Hypothalamus (tissue), 51 donors: ENCODE results near the gene CFAP44.
"Not testable (repeated sequence)": the region's sequence is repeated elsewhere in the genome, so short reads cannot be mapped to it uniquely, and the experiment has no call there.

Experiments
- DNase-seq, 51 donors: peaks; one replicate each; lab custom pipeline; 2025; lab: John Stamatoyannopoulos, UW

Gene CFAP44

GRCh38 chr3:113441051-113441770 lies at the start of gene CFAP44:
Gene CFAP44 (minus strand): TSS chr3:113441493. CDS start chr3:113433664, 7,829 bp downstream.
- DNase-seq: peak; percentile 2 to 83 (median 61)

- no peak for DNase-seq
Observed at GRCh38 chr3:113485161-113485609, 43.9 kb upstream of the CFAP44 start.

- no peak for DNase-seq
Observed at GRCh38 chr3:113468539-113468938, 27.2 kb upstream of the CFAP44 start.

GRCh38 chr3:113461488-113461887 lies 20.2 kb upstream of the CFAP44 start:
- DNase-seq: no peak

GRCh38 chr3:113458554-113458953 lies 17.3 kb upstream of the CFAP44 start:
- DNase-seq: not testable (repeated sequence)

- DNase-seq: no peak
Observed at GRCh38 chr3:113455446-113455845, 14.2 kb upstream of the CFAP44 start.

- DNase-seq: no peak
Observed at GRCh38 chr3:113454630-113455029, 13.3 kb upstream of the CFAP44 start.

- DNase-seq: no peak
Observed at GRCh38 chr3:113454057-113454456, 12.8 kb upstream of the CFAP44 start.

- DNase-seq: no peak
Observed at GRCh38 chr3:113450911-113451310, 9.6 kb upstream of the CFAP44 start.

- no peak for DNase-seq
Observed at GRCh38 chr3:113439606-113440005, 1.7 kb downstream of the CFAP44 start.

- no peak for DNase-seq
Observed at GRCh38 chr3:113438224-113438623, 3.1 kb downstream of the CFAP44 start.

- DNase-seq: no peak
Observed at GRCh38 chr3:113437411-113437810, 3.9 kb downstream of the CFAP44 start.

- peak in 3 of 51 donors; percentile 0 to 10 (median 3) for DNase-seq
Observed at GRCh38 chr3:113436809-113437208, 4.5 kb downstream of the CFAP44 start.

GRCh38 chr3:113431811-113432210 lies 9.5 kb downstream of the CFAP44 start:
- DNase-seq: no peak

GRCh38 chr3:113428581-113428980 lies 12.7 kb downstream of the CFAP44 start:
- DNase-seq: no peak

GRCh38 chr3:113423699-113424098 lies 17.6 kb downstream of the CFAP44 start:
- no peak for DNase-seq

- no peak for DNase-seq
Observed at GRCh38 chr3:113421082-113421481, 20.2 kb downstream of the CFAP44 start.

GRCh38 chr3:113409676-113410075 lies 31.6 kb downstream of the CFAP44 start:
- DNase-seq: no peak

- DNase-seq: no peak
Observed at GRCh38 chr3:113405180-113405579, 36.1 kb downstream of the CFAP44 start.

- DNase-seq: no peak
Observed at GRCh38 chr3:113404637-113405036, 36.7 kb downstream of the CFAP44 start.
